ENCODE data around the gene SFMBT1.
A peak's percentile ranks its signal among the peaks of the same experiment; 100 is the strongest.

SFMBT1 gene

DNA sequence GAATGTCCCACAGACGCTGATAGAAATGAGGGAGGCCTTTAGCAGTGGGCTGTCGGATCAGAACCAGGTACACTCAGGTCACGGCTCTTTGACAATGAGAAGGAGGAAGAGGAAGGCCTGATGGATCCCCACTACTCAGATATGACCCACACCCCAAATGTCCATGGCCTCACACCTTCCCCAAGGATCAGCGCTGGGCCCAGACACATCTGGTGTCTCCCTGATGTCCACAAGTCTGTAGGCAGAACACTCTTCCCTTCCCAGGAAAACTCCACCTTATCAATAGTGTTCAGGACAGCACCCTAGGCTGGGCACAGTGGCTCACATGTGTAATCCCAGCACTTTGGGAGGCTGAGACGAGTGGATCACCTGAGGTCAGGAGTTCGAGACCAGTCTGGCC is 33.3 kb upstream of the SFMBT1 start:
- no peak for TF ChIP-seq ZNF274 (IDR thresholded peaks at IDR 0.05; ENCODE audit: low read depth, low read length)
- H3K4me3 ChIP-seq (ENCODE audit: low read length), result no peak overlapping the region

DNA sequence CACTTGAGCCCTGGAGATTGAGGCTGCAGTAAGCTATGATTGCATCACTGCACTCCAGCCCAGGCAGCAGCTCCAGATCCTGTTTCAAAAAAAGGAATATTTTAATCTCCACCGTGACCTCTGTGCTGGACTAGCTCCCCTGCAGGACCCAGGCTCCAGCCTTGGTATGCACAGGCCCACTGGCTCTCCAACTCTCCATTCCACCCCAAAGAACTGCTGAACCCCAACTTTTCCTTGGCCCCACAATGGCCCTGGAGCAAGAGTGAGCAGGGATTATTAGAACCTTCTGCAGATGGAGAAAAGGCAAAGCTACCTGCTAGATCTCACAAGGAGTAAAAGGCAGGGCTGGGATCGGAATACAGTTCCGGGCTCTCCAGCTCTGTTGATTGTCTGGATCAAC is 32.8 kb upstream of the SFMBT1 start:
- no peak overlapping the region for H3K4me3 ChIP-seq (ENCODE audit: low read length)
- no peak for TF ChIP-seq ZNF274 (IDR thresholded peaks at IDR 0.05; ENCODE audit: low read depth, low read length)

DNA sequence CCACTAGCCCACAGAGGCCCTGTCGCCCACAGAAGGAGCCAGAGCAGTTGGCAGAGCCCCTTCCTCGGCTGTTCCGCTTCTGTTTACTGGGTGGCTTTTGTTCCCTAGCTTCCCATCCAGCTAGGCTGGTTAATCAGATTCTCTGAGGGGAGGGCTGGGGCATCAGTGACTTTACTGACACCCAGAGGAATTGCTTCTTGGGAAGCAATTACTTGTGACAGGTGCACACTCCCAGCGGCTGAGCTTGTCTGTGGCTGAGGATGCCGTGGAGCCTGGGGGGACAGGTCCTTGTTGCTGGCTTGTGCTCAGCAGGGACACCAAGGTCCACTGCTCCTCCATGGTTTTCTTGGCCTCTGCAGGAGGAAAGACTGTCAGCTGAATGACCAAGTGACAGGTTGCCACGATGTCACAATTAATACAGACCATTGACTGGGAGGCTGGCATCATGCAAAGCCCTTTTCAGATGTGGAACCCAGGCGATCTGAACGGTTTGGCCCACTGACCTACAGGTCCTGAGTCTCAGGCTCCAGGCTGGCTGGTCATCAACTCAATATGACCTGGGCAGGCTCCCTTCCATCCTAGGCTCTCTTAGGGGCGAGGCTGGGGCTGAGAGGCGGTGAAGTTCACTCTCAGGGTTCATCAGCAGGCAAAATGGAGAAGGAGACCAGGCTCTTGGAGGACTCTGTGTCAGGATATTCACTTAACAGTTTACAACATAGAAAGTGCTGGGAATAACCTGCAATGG is 31.8 kb upstream of the SFMBT1 start:
- H3K4me3 ChIP-seq (ENCODE audit: low read length), result no peak overlapping the region
- no peak for TF ChIP-seq ZNF274 (IDR thresholded peaks at IDR 0.05; ENCODE audit: low read depth, low read length)

DNA sequence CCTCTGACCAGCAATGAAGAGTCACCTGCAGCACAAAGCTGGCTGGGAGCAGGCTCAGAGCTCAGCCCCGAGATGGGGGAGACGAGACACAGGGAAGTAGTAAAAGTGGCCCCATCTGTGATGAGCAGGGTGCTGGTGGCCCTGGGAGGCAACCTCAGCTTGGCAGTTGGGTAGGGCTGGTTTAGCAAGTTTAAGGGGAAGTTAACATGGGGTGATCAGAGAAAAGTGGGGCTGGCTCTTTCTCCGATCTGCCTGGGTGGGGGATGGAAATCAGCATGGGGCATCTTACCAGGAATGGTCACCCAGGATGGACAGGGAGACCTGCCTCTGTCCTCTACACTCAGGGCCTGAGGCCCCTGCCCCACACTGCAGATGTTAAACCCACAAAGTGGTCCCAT is 29.9 kb upstream of the SFMBT1 start:
- no peak overlapping the region for H3K4me3 ChIP-seq (ENCODE audit: low read length)
- no peak for TF ChIP-seq ZNF274 (IDR thresholded peaks at IDR 0.05; ENCODE audit: low read depth, low read length)

DNA sequence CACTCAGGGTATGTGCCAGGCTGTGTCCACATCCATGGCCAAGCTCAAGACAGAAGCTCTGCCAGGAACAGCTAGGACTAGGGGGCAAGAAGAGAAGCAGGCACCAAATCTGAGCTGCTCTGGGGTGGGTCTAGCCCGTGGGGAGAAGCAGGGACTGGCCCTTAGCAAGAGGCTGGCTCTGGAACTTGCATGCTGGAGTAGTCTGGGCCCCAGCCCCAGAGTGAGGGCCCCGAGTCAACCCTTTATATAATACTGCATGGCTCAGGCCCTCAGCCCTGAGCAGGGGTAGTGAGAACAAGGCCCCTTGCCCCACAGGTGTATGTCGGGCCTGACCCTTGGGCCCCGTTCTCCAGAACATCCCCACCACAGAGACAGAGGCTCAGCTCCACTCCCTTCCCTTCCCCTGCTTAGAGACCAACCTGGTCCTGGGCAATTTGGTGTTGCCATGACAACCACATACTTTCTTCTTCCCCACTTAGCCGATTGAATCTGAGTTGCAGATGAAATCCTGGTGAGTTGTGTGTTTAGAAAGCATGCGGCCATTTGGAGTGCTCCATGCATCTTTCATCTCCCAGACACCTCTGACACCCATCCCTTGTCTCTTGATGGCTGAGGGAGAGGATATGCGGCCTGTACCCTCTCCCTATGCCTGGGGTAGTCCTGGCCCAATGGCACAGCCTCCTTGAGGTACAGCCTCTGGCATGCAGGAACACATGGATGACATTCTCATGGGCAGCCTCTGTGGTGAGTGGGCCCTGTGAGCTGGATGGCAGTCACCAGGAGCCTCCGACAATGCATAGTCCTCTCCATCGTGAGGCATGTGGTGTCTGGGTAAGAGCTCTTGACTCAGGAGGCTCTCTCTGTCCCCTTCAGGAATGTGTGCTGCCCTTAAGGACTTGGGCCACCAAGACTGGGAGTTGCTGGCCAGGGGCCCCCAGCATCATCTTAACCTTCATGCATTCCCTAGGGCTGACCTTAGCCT is 29.2 kb upstream of the SFMBT1 start:
- TF ChIP-seq ZNF274 (IDR thresholded peaks at IDR 0.05; ENCODE audit: low read depth, low read length), result no peak
- H3K4me3 ChIP-seq (ENCODE audit: low read length), result no peak overlapping the region

DNA sequence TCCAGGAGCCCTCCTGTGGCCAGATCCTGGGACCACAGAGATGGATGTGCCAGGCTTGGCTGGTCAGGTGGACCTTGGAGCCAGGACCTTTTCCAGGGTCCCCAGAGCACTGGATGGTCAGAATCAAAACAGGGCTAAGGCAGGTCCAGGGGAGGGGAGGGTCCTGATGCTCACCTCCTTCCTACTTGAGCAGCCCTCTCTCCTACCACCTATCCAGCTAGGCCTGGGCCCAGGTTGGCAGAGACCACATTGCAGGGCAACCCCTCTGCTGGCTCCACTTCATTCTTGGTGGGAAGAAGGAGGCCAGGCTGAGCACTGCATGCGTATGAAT is 28.5 kb upstream of the SFMBT1 start:
- H3K4me3 ChIP-seq (ENCODE audit: low read length), result no peak overlapping the region
- TF ChIP-seq ZNF274 (IDR thresholded peaks at IDR 0.05; ENCODE audit: low read depth, low read length), result no peak

DNA sequence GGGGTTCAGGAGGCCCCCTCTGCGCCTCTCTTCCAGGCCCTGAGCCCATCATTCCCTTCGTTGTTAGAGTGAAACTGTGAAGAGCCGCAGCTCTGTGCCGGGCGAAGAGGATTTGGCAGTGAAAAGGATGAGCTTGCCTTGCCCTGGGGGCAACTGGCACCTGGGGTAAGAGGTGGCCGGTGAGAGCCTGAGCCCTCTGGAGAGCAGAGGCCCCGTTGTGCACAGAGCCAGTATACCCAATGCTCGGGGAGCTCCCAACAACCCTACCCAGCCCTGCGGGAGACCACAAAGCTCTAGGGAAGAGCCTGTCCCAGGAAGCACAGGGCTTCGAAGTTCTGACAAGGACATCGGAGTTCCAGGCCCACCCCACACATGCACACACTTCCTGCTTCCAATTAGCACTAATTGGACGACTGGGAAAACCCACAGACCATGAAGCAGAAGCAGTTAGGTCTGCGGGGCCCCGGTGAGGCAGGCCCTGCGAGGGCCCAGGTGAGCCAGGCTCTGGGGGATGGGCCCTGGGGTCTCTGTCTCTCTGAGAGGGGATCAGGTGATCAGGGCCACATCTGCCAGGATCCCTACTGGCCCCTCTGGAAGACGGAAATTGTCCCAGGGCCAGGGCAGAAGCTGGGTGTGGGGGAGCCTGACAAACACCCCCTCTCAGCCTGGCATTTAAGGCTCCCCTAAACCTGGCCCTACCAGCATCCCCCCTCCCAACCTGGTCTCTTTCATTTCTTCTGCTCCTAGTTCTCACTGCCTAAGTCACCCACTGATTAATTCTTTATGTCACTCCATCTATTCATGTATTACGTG is 27.9 kb upstream of the SFMBT1 start:
- no peak for TF ChIP-seq ZNF274 (IDR thresholded peaks at IDR 0.05; ENCODE audit: low read depth, low read length)
- H3K4me3 ChIP-seq (ENCODE audit: low read length), result no peak overlapping the region; the same call in 1 of the 2 replicates

DNA sequence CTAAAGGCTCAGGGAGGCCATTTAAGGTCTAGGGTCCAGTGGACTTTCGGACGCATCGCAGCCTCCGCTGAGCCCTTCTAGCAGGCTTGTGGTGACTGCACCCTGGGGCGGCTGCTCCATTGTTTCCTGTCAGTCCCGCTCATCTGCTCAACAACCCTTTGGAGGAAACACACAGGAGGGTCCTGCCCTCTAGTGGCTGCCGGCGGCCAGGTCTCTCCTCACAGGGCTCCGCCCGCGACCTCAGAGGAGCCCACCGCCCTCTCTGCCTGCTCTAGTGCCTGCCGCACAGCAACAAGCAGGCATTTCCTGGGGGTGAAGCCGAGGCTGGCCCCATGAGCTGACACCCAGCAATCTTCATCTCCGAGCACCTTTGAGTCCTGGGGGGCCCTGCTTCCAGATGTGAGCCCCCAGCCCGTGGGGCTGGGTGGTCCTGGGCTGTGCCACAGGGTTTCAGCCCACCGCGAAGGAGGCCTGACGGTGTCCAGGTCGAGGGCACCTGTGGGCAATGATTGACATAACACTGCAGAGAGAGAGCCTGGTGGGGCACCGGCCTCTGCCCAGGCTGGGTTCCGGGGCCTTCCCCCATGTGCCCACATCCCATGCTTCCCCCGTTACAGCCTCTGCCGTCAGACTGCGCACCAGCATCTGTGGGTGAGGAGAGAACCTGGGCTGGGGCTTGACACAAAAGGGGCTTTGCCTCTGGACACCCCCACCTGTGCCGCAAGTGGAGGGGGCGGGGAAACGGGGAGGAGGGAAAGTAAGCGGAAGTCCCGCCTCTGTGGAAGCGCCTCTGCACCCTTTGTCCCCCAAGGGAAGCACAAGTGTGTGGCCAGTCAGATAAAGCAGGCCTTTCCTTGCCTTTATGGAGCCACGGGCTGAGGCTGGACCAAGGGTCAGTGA is 27.0 kb upstream of the SFMBT1 start:
- TF ChIP-seq ZNF274 (IDR thresholded peaks at IDR 0.05; ENCODE audit: low read depth, low read length), result no peak
- peak overlapping the region; percentile 46; the same call in 1 of the 2 replicates for H3K4me3 ChIP-seq (ENCODE audit: low read length)

DNA sequence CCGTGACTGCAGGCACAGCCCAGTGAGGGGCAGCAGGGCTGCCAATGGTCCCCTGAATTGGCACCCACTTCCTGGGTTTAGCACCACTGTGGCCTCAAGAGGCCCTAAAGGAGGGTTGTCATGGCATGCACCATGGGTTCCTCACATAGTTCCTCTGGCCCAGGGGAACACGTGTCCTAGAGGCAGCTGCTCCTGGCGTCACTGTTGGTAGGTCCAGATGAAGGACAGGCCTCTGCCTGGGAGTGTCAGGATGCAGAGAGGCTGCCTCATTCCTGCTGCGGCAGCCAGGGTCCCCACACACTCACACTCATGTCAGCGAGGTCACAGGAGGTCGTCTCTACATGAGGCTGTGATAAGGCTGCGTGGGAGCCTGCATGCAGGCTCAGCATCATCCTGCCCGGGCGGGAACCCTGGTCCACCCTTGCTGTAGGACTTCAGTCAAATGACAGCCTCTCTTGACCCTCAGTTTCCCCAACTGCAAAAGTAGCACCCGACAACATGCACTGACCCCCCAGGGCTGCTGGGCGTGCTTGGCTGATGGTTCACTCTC is 26.1 kb upstream of the SFMBT1 start:
- no peak overlapping the region for H3K4me3 ChIP-seq (ENCODE audit: low read length)

DNA sequence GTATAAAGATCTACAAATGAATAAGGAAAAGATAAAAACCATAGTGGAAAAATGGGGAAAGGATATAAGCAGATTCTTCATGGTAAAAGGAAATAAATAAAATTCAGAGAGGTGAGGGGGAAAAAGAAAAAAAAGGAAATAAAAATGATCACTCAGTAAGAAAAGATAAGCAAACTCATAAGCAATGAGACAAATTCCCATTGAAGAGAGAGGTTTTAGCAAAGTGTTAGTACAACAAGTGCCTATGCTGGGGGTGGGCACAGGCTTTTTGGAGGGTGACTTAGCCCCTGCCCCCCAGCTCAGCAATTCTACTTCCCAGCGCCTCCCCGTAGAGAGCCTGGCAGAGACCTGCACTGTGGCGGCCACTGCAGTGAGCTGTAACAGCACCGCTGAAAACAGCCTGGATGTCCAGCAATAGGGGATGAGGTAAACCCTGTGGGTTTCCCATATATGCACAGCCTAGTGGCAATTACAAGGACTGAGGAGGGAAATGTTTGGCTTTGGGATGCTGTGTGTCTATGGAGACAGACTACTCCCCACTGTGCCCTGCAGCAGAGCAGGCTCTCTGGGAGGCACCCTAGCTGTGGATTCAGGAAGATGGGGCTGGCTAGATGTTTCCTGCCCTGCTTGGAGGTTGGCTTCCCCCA is 23.7 kb upstream of the SFMBT1 start:
- no peak for TF ChIP-seq ZNF274 (IDR thresholded peaks at IDR 0.05; ENCODE audit: low read depth, low read length)
- H3K4me3 ChIP-seq (ENCODE audit: low read length), result no peak overlapping the region

More for the DNA sequence above, 26.1 kb upstream of the SFMBT1 start:
- no peak for TF ChIP-seq ZNF274 (IDR thresholded peaks at IDR 0.05; ENCODE audit: low read depth, low read length)

DNA sequence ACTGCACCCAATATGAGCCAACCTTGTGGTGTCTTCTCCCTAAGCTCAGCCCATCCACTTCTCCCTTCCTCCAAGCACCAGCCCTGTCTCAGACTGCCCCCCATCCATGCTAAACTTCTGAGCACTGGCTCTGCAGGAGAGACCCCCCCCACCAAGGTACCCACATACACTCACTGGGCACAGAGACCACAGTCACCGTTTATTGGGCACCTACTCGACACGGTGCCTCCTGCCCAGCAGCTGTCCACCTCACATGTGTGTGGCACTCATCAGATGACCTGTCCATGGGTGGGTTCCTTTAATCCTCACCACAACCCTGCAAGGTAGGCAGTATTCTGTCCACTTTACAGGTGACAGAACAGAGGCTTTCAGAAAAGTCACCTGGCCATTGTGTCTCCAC is 22.3 kb upstream of the SFMBT1 start:
- H3K4me3 ChIP-seq (ENCODE audit: low read length), result no peak overlapping the region
- TF ChIP-seq ZNF274 (IDR thresholded peaks at IDR 0.05; ENCODE audit: low read depth, low read length), result no peak

DNA sequence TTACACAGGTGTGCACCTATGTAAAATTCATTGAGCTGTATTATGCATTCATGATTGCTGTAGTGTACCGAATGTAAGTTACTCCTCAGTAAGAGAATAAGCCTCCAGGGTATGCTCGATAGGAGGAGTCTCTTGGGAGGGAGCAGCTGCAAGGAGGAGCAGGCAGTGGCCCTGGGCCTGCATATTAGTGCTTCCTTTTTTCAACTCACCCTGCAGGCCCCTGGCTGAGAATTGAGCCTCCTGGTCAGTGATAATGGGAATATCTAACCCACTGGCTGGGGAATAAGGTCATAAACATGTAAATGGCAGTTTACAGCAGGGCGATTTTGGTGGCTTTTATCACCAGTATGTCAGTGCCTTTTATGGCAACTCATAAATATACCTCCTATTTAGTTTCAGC is 21.7 kb upstream of the SFMBT1 start:
- TF ChIP-seq ZNF274 (IDR thresholded peaks at IDR 0.05; ENCODE audit: low read depth, low read length), result no peak
- H3K4me3 ChIP-seq (ENCODE audit: low read length), result no peak overlapping the region
